Effector CD8-positive, alpha-beta T cell (primary cell): Measurements from ENCODE around the gene HS3ST5.
"Not testable (repeated sequence)": the region's sequence is repeated elsewhere in the genome, so short reads cannot be mapped to it uniquely, and the experiment has no call there.

Experiments
- DNase-seq: peaks from one replicate; lab custom pipeline; 2025; lab: John Stamatoyannopoulos, UW

Gene HS3ST5

DNA sequence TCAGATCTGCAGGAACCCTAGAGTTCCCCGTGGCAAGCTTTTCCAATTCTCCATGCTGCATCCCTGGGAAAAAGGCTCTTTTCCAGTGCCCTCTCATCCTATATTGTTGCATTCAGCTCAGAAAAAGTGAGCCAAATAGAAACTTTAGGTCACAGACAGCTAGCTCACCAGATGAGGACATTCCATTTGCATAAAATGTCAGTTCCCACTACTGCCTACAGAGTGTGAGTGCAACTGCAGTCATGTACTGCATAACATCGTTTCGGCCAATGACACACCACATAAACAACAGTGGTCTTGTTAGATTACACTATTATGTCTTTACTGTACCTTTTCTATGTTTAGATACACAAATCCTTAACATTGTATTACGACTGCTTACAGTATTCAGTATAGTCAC is 8.6 kb downstream of the HS3ST5 start:
- no peak for DNase-seq

GRCh38 chr6:114327074-114327473 is 15.7 kb downstream of the HS3ST5 start:
- no peak for DNase-seq

DNA sequence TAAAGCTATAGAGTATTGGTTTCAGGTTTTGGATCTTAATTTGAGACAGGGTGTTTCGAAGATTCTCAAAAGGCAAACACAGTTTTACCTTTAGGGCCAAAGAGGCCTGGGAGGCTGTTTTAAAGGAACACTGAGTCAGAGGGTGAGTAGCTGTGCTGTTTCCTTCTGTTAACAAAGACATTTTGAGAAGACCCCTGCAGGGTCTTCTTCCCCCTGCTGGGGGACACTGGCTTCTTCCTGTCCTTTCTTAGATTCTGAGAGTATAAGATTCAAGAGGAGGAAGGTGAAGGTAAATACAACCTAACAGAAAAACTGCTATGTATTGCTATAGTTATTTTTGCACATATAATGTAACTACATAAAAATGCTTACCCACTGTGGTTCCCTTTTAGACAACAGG is 19.0 kb downstream of the HS3ST5 start:
- DNase-seq: no peak

- no peak for DNase-seq
Measured at GRCh38 chr6:114319749-114320148, 23.1 kb downstream of the HS3ST5 start.

GRCh38 chr6:114315831-114316595 is 26.8 kb downstream of the HS3ST5 start:
- no peak for DNase-seq

- not testable (repeated sequence) for DNase-seq
Measured at GRCh38 chr6:114313816-114314215, 29.0 kb downstream of the HS3ST5 start.

DNA sequence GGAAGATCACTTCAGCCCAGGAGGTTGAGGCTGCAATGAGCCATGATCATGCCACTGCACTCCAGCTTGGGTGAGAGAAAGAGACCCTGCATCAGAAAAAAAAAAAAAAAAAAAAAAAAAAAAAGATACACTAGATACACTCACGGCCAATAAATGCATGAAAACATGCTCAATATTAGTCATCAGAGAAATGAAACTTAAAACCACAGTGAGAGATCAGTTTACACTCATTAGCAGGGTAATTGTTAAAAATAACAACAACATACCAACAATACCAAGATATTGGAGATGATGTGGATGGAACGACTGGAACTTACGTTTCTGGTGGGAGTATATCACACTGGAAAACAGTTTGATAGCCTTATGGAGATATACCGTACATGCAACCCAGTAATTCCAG is 29.9 kb downstream of the HS3ST5 start:
- DNase-seq: no peak

- no peak for DNase-seq
Measured at GRCh38 chr6:114310053-114310452, 32.8 kb downstream of the HS3ST5 start.

DNA sequence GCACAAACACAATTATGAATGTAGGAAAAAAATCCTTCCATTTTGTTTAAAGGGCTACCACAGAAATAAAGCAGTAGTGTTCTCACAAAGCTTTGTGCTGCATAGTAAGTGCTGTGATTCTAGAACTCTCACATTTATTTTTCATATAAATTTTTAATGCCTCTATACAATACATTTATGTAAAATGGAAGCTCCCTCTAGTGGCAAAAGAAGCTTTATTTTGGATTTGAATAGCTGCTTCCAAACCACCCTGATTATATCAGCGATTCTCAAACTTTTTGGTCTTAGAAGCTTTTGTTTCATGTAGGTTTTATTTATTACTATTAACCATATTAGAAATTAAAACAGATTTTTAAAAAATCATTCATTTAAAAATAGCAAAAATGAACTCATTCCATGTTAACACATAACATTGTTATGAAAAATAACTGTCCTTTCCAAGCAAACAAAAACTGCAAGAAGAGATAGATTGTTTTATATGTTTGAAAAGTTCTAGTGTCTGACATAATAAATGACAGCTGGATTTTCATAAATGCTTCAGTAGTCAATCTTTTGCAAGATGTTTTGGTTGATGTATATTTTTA is 38.4 kb downstream of the HS3ST5 start:
- no peak for DNase-seq

DNA sequence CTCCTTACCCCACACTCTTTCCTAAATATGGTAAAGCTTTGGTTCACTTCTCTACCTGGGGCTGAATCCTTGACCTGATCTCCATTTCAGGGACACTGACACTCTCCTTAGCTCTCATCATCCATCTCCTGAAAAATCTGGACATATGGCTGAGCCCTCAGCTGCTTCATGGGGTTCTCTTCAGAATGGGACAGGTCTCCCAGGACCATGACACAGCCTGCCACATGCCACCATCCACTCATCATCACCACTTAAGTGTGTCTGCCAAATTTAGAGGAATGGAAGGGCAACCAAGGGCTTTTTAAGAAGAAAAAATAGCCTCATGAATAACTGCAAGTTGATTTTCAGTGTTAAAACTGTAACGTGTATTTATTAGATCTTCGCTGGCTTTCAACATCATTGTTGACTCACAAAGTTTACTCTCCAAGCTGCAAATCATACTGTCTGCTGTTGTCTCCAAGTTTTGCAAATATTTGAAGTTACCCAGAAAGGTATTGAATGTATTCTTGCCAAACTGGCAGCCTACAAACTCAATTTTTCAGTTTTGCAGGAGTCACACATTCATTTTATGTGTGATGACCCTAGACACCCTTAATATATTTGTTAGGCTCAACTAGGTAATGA is 41.1 kb downstream of the HS3ST5 start:
- DNase-seq: no peak

DNA sequence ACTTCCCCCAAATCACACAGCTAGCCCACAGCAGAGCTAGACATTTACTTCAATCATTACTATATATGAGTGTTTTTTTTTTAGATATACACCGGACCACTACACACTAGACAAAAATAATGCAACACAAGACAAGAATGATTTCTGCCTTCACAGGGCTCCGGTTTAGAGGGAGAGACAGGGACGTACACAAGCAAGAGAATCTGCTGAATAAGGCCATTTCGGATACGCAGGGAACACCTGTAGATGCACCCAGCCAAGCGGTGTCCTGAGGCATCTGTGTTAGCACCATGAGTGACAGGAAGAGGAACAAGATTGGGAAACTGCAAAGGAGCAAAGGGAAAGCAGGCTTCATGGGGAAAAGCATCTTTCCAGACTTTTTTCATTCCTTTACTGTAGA is 45.7 kb downstream of the HS3ST5 start:
- no peak for DNase-seq

- no peak for DNase-seq
Measured at GRCh38 chr6:114292431-114292830, 50.4 kb downstream of the HS3ST5 start.

- DNase-seq: no peak
Measured at GRCh38 chr6:114291428-114291827, 51.4 kb downstream of the HS3ST5 start.

GRCh38 chr6:114290864-114291263 is 52.0 kb downstream of the HS3ST5 start:
- DNase-seq: no peak

- DNase-seq: no peak
Measured at GRCh38 chr6:114288701-114289495, 53.9 kb downstream of the HS3ST5 start.

GRCh38 chr6:114287461-114287860 is 55.4 kb downstream of the HS3ST5 start:
- no peak for DNase-seq

DNA sequence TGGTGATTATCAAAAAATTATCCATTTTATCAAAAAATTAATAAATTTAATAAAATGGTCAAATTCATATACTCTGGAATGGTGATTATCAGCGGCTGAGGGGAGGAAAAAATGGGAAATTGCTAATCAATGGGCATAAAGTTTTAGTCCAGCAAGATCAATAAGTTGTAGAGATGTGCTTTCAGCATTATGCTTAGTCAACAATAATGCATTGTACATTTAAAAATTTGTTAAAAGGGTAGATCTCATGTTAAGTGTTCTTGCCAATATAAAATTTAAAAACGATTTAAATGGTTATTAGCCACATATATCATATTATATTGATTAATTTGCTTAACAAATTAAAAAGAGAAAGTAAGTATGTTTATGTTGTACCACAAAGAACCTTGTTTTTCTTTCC is 56.6 kb downstream of the HS3ST5 start:
- DNase-seq: no peak

DNA sequence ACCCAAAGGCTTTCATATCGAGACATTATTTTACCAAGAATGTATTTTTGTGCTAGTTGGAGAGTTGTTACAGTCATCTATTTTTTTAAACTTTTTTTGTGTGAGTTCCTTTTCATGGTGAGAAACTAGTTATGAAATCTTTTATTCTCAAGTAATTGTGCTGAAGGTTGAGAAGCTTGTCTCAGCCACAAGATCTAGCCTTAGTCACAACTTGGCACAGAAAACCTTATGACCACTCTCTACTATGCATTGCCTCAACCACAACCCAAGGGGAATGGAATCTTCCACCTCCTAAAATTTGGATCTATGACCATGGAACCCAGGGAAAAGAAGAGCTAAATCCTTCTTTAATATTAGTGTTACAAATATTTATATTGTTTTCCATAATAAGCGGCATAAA is 58.5 kb downstream of the HS3ST5 start:
- no peak for DNase-seq

- DNase-seq: no peak
Measured at GRCh38 chr6:114282292-114282691, 60.5 kb downstream of the HS3ST5 start.

DNA sequence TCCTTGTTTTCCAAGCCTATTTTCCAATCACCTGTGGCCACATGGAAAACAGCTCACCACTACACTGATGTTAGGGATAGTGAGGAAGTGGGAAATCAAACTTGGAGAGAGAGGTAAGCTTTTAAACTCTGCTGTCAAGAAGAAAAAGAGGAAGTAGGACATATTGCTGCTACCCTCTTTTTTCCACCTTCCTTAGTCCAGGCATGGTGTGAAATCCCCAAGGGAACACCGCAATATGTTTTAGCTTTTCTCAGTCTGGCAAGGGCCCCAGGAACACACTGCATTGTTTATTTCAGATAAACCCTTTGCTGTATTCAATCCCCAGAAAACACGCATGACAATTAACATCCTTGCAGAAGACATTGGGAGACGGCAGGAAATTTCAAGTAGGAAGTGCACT is 61.3 kb downstream of the HS3ST5 start:
- no peak for DNase-seq

- DNase-seq: no peak
Measured at GRCh38 chr6:114280239-114280982, 62.4 kb downstream of the HS3ST5 start.

GRCh38 chr6:114277220-114277619 is 65.6 kb downstream of the HS3ST5 start:
- DNase-seq: no peak
